ENCODE results near the gene SLC12A5.

- no peak for TF ChIP-seq CTCF (IDR thresholded peaks at IDR 0.05 in 4 of 5, conservative IDR thresholded peaks at IDR 0.05 in 1 of 5)
- TF ChIP-seq POLR2A (IDR thresholded peaks at IDR 0.05) = no peak
Measured at GRCh38 chr20:45993197-45993951, 35.6 kb upstream of the SLC12A5 start.

Measured in gastrocnemius medialis (tissue), 4 donors.